Activated naive CD4-positive, alpha-beta T cell treated with anti-CD3 and anti-CD28 coated beads, Interleukin-2, amount 50 U/mL, for 24 hours (primary cell): Measurements from ENCODE around the gene DOC2A.

ENCODE experiments used
- H3K27ac Mint-ChIP-seq: one replicate; pipeline ENCODE4 v1.8.0; 2021; ENCODE audit warnings: mild to moderate bottlenecking, mixed read lengths
- H3K27me3 Mint-ChIP-seq: one replicate; pipeline ENCODE4 v1.8.0; 2021; ENCODE audit warnings: mixed read lengths
- H3K36me3 Mint-ChIP-seq: one replicate; pipeline ENCODE4 v1.8.0; 2021; ENCODE audit warnings: mixed read lengths
- H3K4me1 Mint-ChIP-seq: one replicate; pipeline ENCODE4 v1.8.0; 2021; ENCODE audit warnings: mixed read lengths
- H3K4me3 Mint-ChIP-seq: one replicate; pipeline ENCODE4 v1.8.0; 2021; ENCODE audit warnings: mild to moderate bottlenecking, mixed read lengths
- H3K9me3 Mint-ChIP-seq: one replicate; pipeline ENCODE4 v1.8.0; 2021; ENCODE audit warnings: mixed read lengths

Gene DOC2A

GRCh38 chr16:29977063-29977825, 33.6 kb downstream of the DOC2A start:
- peaks cover 36% of the 10 kb centered on the region for H3K4me1 Mint-ChIP-seq
- no peaks in the 10 kb centered on the region for H3K9me3 Mint-ChIP-seq
- H3K4me3 Mint-ChIP-seq, result no peak overlapping the region
- peak overlapping the region; percentile 68 for H3K27ac Mint-ChIP-seq
- peaks cover 6% of the 10 kb centered on the region for H3K36me3 Mint-ChIP-seq
- no peaks in the 10 kb centered on the region for H3K27me3 Mint-ChIP-seq

GRCh38 chr16:29975811-29976511, 34.9 kb downstream of the DOC2A start:
- Mint-ChIP-seq H3K4me1 (peaks cover 36% of the 10 kb centered on the region), H3K27me3 (no peaks in the 10 kb centered on the region), H3K27ac (peak overlapping the region; percentile 6), H3K9me3 (no peaks in the 10 kb centered on the region), H3K4me3 (peak overlapping the region; percentile 90), H3K36me3 (peaks cover 5% of the 10 kb centered on the region)

- Mint-ChIP-seq H3K27ac (peak overlapping the region; percentile 85), H3K4me3 (peak overlapping the region; percentile 90), H3K27me3 (no peaks in the 10 kb centered on the region), H3K4me1 (peaks cover 36% of the 10 kb centered on the region), H3K36me3 (peaks cover 2% of the 10 kb centered on the region), H3K9me3 (no peaks in the 10 kb centered on the region)
These were observed 35.7 kb downstream of the DOC2A start for GRCh38 chr16:29975134-29975538.

- H3K36me3 Mint-ChIP-seq, result peaks cover 2% of the 10 kb centered on the region
- no peaks in the 10 kb centered on the region for H3K27me3 Mint-ChIP-seq
- no peaks in the 10 kb centered on the region for H3K9me3 Mint-ChIP-seq
- peak overlapping the region; percentile 90 for H3K4me3 Mint-ChIP-seq
- peak overlapping the region; percentile 85 for H3K27ac Mint-ChIP-seq
- H3K4me1 Mint-ChIP-seq, result peaks cover 36% of the 10 kb centered on the region
These were observed 36.3 kb downstream of the DOC2A start for GRCh38 chr16:29974291-29975133.

- Mint-ChIP-seq H3K4me1 (peaks cover 36% of the 10 kb centered on the region), H3K9me3 (no peaks in the 10 kb centered on the region), H3K27me3 (no peaks in the 10 kb centered on the region), H3K36me3 (peaks cover 3% of the 10 kb centered on the region), H3K27ac (peak within 1 kb of the TSS; percentile 95), H3K4me3 (peak within 1 kb of the TSS; percentile 90)
These were observed 37.2 kb downstream of the DOC2A start, which contains the start of gene TAOK2 for GRCh38 chr16:29973384-29974246. Gene TAOK2, plus strand, starts transcription at chr16:29973868. Its CDS starts 3,905 bp downstream, at chr16:29977773.

GRCh38 chr16:29972992-29973383, 37.8 kb downstream of the DOC2A start:
- H3K36me3 Mint-ChIP-seq, result peaks cover 5% of the 10 kb centered on the region
- peak overlapping the region; percentile 90 for H3K4me3 Mint-ChIP-seq
- no peaks in the 10 kb centered on the region for H3K9me3 Mint-ChIP-seq
- peak overlapping the region; percentile 91 for H3K27ac Mint-ChIP-seq
- peaks cover 36% of the 10 kb centered on the region for H3K4me1 Mint-ChIP-seq
- no peaks in the 10 kb centered on the region for H3K27me3 Mint-ChIP-seq

GRCh38 chr16:29972500-29972899, 38.3 kb downstream of the DOC2A start:
- peaks cover 5% of the 10 kb centered on the region for H3K36me3 Mint-ChIP-seq
- H3K9me3 Mint-ChIP-seq, result no peaks in the 10 kb centered on the region
- peaks cover 36% of the 10 kb centered on the region for H3K4me1 Mint-ChIP-seq
- no peaks in the 10 kb centered on the region for H3K27me3 Mint-ChIP-seq
- no peak overlapping the region for H3K4me3 Mint-ChIP-seq
- H3K27ac Mint-ChIP-seq, result peak overlapping the region; percentile 91

GRCh38 chr16:29971304-29971703, 39.5 kb downstream of the DOC2A start:
- Mint-ChIP-seq H3K36me3 (peaks cover 5% of the 10 kb centered on the region), H3K27me3 (no peaks in the 10 kb centered on the region), H3K27ac (no peak overlapping the region), H3K4me3 (no peak overlapping the region), H3K4me1 (peaks cover 27% of the 10 kb centered on the region), H3K9me3 (no peaks in the 10 kb centered on the region)

- Mint-ChIP-seq H3K36me3 (peaks cover 8% of the 10 kb centered on the region), H3K4me1 (peaks cover 12% of the 10 kb centered on the region), H3K4me3 (no peak overlapping the region), H3K27me3 (no peaks in the 10 kb centered on the region), H3K9me3 (no peaks in the 10 kb centered on the region), H3K27ac (no peak overlapping the region)
These were observed 42.6 kb downstream of the DOC2A start for GRCh38 chr16:29968205-29968604.

GRCh38 chr16:29963021-29963743, 47.6 kb downstream of the DOC2A start:
- Mint-ChIP-seq H3K27ac (peak overlapping the region; percentile 88), H3K27me3 (no peaks in the 10 kb centered on the region), H3K4me1 (peaks cover 22% of the 10 kb centered on the region), H3K4me3 (peak overlapping the region; percentile 89), H3K9me3 (no peaks in the 10 kb centered on the region), H3K36me3 (peaks cover 3% of the 10 kb centered on the region)

- Mint-ChIP-seq H3K9me3 (no peaks in the 10 kb centered on the region), H3K27ac (peak overlapping the region; percentile 88), H3K4me3 (peak overlapping the region; percentile 89), H3K36me3 (peaks cover 3% of the 10 kb centered on the region), H3K27me3 (no peaks in the 10 kb centered on the region), H3K4me1 (peaks cover 22% of the 10 kb centered on the region)
These were observed 48.4 kb downstream of the DOC2A start for GRCh38 chr16:29962344-29962994.

GRCh38 chr16:29961479-29962343, 49.1 kb downstream of the DOC2A start, which contains the start of gene TMEM219:
Gene TMEM219, plus strand, starts transcription at chr16:29962079. Its CDS starts 1,065 bp downstream, at chr16:29963144.
- Mint-ChIP-seq H3K4me3 (peak within 1 kb of the TSS; percentile 89), H3K27me3 (no peaks in the 10 kb centered on the region), H3K4me1 (peaks cover 22% of the 10 kb centered on the region), H3K9me3 (no peaks in the 10 kb centered on the region), H3K27ac (peak within 1 kb of the TSS; percentile 88), H3K36me3 (peaks cover 3% of the 10 kb centered on the region)

GRCh38 chr16:29961127-29961478, 49.7 kb downstream of the DOC2A start:
- Mint-ChIP-seq H3K4me1 (peaks cover 20% of the 10 kb centered on the region), H3K36me3 (peaks cover 3% of the 10 kb centered on the region), H3K4me3 (peak overlapping the region; percentile 89), H3K27me3 (no peaks in the 10 kb centered on the region), H3K27ac (peak overlapping the region; percentile 65), H3K9me3 (no peaks in the 10 kb centered on the region)
